Smooth muscle cell (in vitro differentiated cells): ENCODE results near the gene DNM1L. TPM values are rescaled to one million over a fixed set of nuclear protein-coding genes. Genes with fewer than 3 reads are reported as not detected.

Experiments
- DNase-seq: peaks from one replicate; lab custom pipeline; 2025; ENCODE audit not compliant: unreplicated experiment; lab: John Stamatoyannopoulos, UW
- H2AFZ ChIP-seq: fragments of 200-600 bp; sonication (generic); 2 replicates; pipeline ENCODE4 v1.6.0; 2016; ENCODE audit warnings: antibody characterized with exemption, low read depth, mild to moderate bottlenecking
- H3F3A ChIP-seq: fragments of 200-600 bp; sonication (generic); 2 replicates; pipeline ENCODE4 v1.6.0; 2017; ENCODE audit warnings: antibody characterized with exemption, low read depth
- H3K27ac ChIP-seq: fragments of 200-600 bp; sonication (generic); 2 replicates; pipeline ENCODE4 v1.5.1; 2016; ENCODE audit warnings: low read depth, mild to moderate bottlenecking
- H3K27me3 ChIP-seq: fragments of 200-600 bp; sonication (generic); 2 replicates; pipeline ENCODE4 v1.6.1; 2016; ENCODE audit warnings: low read depth, mild to moderate bottlenecking
- H3K36me3 ChIP-seq: fragments of 200-600 bp; sonication (generic); 2 replicates; pipeline ENCODE4 v1.5.1; 2016; ENCODE audit warnings: low read depth
- H3K4me1 ChIP-seq: fragments of 200-600 bp; sonication (generic); 2 replicates; pipeline ENCODE4 v1.5.1; 2016; ENCODE audit warnings: low read depth
- H3K4me2 ChIP-seq: fragments of 200-600 bp; sonication (generic); 2 replicates; pipeline ENCODE4 v1.6.0; 2016; ENCODE audit warnings: mild to moderate bottlenecking
- H3K4me3 ChIP-seq: fragments of 200-600 bp; sonication (generic); 2 replicates; pipeline ENCODE4 v1.5.1; 2016; ENCODE audit warnings: mild to moderate bottlenecking
- H3K79me2 ChIP-seq: fragments of 200-600 bp; sonication (generic); 2 replicates; pipeline ENCODE4 v1.6.0; 2016; ENCODE audit warnings: low read depth, mild to moderate bottlenecking
- H3K9ac ChIP-seq: fragments of 200-600 bp; sonication (generic); 2 replicates; pipeline ENCODE4 v1.6.0; 2016; ENCODE audit warnings: low read depth
- H3K9me3 ChIP-seq: fragments of 200-600 bp; sonication (generic); replicated peaks from 2 replicates; pipeline ENCODE4 v1.5.1; 2016; ENCODE audit warnings: low read depth
- H4K20me1 ChIP-seq: fragments of 200-600 bp; sonication (generic); 2 replicates; pipeline ENCODE4 v1.6.0; 2016; ENCODE audit warnings: low read depth
- WGBS: methylation state at CpG from one replicate; pipeline ENCODE4 v1.1.7; 2016; ENCODE audit warnings: low lambda C conversion rate; 5-methylcytosine and 5-hydroxymethylcytosine counted together
- polyA plus RNA-seq: library from polyadenylated mRNA; unstranded; fragments of >200 nt; fragmentation: Nextera tagmentation; extraction: Ambion mirVana; gene quantifications from 2 replicates; pipeline ENCODE4 v1.2.1, GENCODE V29; 2016
- total RNA-seq: library from RNA; depleted of rRNA; stranded (reverse); fragments of >200 nt; gene quantifications from 2 replicates; pipeline ENCODE4 v1.2.3, GENCODE V29; 2014
- TF ChIP-seq, protein P1 (sequence below): fragments of 200-600 bp; sonication (generic); IDR thresholded peaks from 2 replicates; pipeline ENCODE4 v1.5.1; 2017; ENCODE audit warnings: borderline replicate concordance, mild to moderate bottlenecking, antibody characterized with exemption; ENCODE audit not compliant: insufficient read depth, poor library complexity, severe bottlenecking

The DNM1L gene
- total and polyA plus RNA-seq, 2 experiments from 2014 or later: 33.6 to 56.3 TPM

DNA sequence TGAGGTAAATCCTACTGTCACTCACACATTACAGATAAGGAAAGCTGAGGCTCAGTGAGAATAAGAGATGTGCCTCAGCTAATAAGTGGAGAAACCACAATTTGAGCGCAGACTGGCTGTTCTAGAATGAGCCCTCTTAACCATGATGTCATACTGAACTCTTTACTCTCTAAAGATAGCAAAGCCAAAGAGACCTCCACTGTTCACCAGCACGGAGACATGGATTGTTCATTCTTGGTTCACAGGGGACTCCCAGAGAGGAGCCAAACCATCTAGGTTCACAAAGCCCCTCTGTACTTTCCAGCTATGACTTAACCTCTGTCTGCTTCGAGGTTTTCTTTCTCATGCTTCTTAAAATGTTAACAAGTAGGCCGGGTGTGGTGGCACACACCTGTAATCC lies 109.3 kb downstream of the DNM1L start:
- Histone ChIP-seq H3F3A (peaks cover 14% of the 10 kb centered on the region), H3K4me2 (no peak overlapping the region), H3K27me3 (no peaks in the 10 kb centered on the region), H3K9ac (no peak overlapping the region), H3K9me3 (no peaks in the 10 kb centered on the region), H3K36me3 (no peaks in the 10 kb centered on the region), H2AFZ (no peak overlapping the region), H3K4me3 (no peak overlapping the region), H3K4me1 (peaks cover 8% of the 10 kb centered on the region), H4K20me1 (no peaks in the 10 kb centered on the region), H3K79me2 (no peaks in the 10 kb centered on the region), H3K27ac (peak overlapping the region; percentile 29)
- 61% methylated on average over 4 of the region's 4 CpGs for WGBS
- TF ChIP-seq, protein P1, sequence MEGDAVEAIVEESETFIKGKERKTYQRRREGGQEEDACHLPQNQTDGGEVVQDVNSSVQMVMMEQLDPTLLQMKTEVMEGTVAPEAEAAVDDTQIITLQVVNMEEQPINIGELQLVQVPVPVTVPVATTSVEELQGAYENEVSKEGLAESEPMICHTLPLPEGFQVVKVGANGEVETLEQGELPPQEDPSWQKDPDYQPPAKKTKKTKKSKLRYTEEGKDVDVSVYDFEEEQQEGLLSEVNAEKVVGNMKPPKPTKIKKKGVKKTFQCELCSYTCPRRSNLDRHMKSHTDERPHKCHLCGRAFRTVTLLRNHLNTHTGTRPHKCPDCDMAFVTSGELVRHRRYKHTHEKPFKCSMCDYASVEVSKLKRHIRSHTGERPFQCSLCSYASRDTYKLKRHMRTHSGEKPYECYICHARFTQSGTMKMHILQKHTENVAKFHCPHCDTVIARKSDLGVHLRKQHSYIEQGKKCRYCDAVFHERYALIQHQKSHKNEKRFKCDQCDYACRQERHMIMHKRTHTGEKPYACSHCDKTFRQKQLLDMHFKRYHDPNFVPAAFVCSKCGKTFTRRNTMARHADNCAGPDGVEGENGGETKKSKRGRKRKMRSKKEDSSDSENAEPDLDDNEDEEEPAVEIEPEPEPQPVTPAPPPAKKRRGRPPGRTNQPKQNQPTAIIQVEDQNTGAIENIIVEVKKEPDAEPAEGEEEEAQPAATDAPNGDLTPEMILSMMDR: no peak
- DNase-seq: no peak

DNA sequence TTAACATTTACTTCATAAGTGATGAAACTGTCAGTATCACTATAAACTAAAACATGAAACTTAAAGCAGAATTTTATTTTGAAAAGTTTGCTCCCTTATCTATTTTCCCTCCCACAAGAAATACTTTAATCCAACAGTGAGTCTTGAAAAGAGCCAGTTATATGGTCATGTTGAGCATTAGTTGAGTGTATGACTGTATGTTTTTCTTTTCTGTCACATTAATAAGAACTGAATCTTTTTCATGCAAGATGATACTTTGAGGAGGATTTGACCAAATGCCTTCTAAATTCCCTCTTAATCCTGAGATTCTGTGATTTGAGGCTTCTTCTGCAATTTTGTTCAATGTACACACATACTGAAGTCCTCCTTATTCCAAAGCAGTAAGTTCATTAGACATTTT lies 110.3 kb downstream of the DNM1L start:
- no peaks in the 10 kb centered on the region for H3K27me3 ChIP-seq
- H4K20me1 ChIP-seq: no peaks in the 10 kb centered on the region
- peaks cover 10% of the 10 kb centered on the region for H3K4me1 ChIP-seq
- no peaks in the 10 kb centered on the region for H3K36me3 ChIP-seq
- no peaks in the 10 kb centered on the region for H3K79me2 ChIP-seq
- no peak overlapping the region for H3K9ac ChIP-seq
- peaks cover 14% of the 10 kb centered on the region for H3F3A ChIP-seq
- no peak overlapping the region for H3K4me3 ChIP-seq
- H3K4me2 ChIP-seq: peak overlapping the region; percentile 71
- no peak for DNase-seq
- peak overlapping the region; percentile 74 for H3K27ac ChIP-seq
- no peak overlapping the region for H2AFZ ChIP-seq
- H3K9me3 ChIP-seq: no peaks in the 10 kb centered on the region
- TF ChIP-seq, protein P1: no peak

DNA sequence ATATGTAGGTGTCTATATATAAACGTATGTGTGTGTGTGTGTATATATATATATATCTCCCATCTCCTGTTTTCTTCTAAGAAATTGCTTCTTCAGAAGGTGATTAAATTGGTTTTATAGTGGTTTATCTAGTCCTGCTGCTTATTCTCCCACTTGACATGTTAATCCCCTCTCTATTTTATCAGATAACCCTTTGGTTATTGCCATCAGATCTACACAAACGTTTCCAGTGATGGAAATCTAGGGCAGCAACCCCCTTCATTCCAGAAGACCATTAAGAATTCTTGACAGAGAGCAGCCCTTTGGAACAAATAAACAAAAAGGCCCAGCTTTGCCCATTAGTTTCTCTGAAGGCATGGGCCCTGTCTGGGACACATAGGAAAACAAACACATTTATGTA lies 110.8 kb downstream of the DNM1L start:
- Histone ChIP-seq H3K9ac (no peak overlapping the region), H3K4me3 (no peak overlapping the region), H3K4me1 (peaks cover 10% of the 10 kb centered on the region), H3K4me2 (peak overlapping the region; percentile 71), H4K20me1 (no peaks in the 10 kb centered on the region), H3K9me3 (no peaks in the 10 kb centered on the region), H3K27ac (peak overlapping the region; percentile 74), H3K79me2 (no peaks in the 10 kb centered on the region), H3K27me3 (no peaks in the 10 kb centered on the region), H3K36me3 (no peaks in the 10 kb centered on the region), H3F3A (peaks cover 18% of the 10 kb centered on the region), H2AFZ (no peak overlapping the region)
- TF ChIP-seq, protein P1: no peak
- WGBS: 6% methylated on average over 2 of the region's 2 CpGs
- no peak for DNase-seq

DNA sequence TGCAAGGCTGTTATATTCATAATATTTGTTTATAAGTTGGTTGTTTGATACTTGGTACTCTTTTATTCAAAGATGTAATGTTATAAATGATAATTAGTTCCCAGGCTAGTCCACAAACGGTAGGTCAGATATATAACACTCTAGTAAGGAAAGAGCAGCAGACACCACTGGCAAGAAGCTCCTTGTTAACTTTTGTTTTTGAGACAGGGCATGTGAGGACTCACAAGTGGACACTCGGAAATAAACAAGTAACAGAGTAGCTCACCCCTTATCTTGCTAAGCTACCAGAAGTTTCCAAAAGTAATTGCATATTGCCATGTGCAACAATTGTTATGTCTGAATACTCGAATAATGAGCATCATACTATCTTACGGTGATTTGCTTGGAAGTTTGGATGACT lies 115.2 kb downstream of the DNM1L start:
- Histone ChIP-seq H3K9me3 (no peaks in the 10 kb centered on the region), H3K4me2 (peak overlapping the region; percentile 63), H4K20me1 (no peaks in the 10 kb centered on the region), H2AFZ (no peak overlapping the region), H3K27me3 (no peaks in the 10 kb centered on the region), H3F3A (peaks cover 22% of the 10 kb centered on the region), H3K36me3 (no peaks in the 10 kb centered on the region), H3K79me2 (no peaks in the 10 kb centered on the region), H3K4me1 (peaks cover 10% of the 10 kb centered on the region), H3K4me3 (no peak overlapping the region), H3K9ac (no peak overlapping the region), H3K27ac (no peak overlapping the region)
- 36% methylated on average over 4 of the region's 4 CpGs for WGBS
- no peak for DNase-seq
- TF ChIP-seq, protein P1: no peak
